Loucy (cell line): ENCODE measurements around the gene GRAMD4.

Experiments used
- H2AFZ ChIP-seq: fragments of 200-600 bp; sonication (generic); 2 replicates; pipeline ENCODE4 v1.6.0; 2016; ENCODE audit warnings: antibody characterized with exemption, mild to moderate bottlenecking, low read length, moderate library complexity
- H3F3A ChIP-seq: fragments of 200-600 bp; 2 replicates; pipeline ENCODE4 v1.6.0; 2016; ENCODE audit warnings: antibody characterized with exemption, low read depth, mild to moderate bottlenecking
- H3K27me3 ChIP-seq: fragments of 200-600 bp; sonication (generic); 2 replicates; pipeline ENCODE4 v1.6.1; 2014; ENCODE audit warnings: low read length, mild to moderate bottlenecking; ENCODE audit not compliant: insufficient read depth, poor library complexity, severe bottlenecking
- H3K36me3 ChIP-seq: fragments of 200-600 bp; sonication (generic); 2 replicates; pipeline ENCODE4 v1.6.1; 2016; ENCODE audit warnings: low read length; ENCODE audit not compliant: insufficient read depth
- H3K4me1 ChIP-seq: fragments of 200-600 bp; sonication (generic); 2 replicates; pipeline ENCODE4 v1.5.1; 2014; ENCODE audit warnings: low read length, mild to moderate bottlenecking; ENCODE audit not compliant: insufficient read depth, poor library complexity, severe bottlenecking
- H3K4me2 ChIP-seq: fragments of 200-600 bp; sonication (generic); 2 replicates; pipeline ENCODE4 v1.6.0; 2014; ENCODE audit warnings: antibody characterized with exemption, low read length, low read depth, mild to moderate bottlenecking; ENCODE audit not compliant: poor library complexity, severe bottlenecking
- H3K4me3 ChIP-seq: fragments of 200-600 bp; sonication (generic); 2 replicates; pipeline ENCODE4 v1.5.1; 2014; ENCODE audit warnings: low read length, mild to moderate bottlenecking, mixed read lengths; ENCODE audit not compliant: poor library complexity, severe bottlenecking
- H3K79me2 ChIP-seq: fragments of 200-600 bp; sonication (generic); 2 replicates; pipeline ENCODE4 v1.6.1; 2014; ENCODE audit warnings: low read length; ENCODE audit not compliant: insufficient read depth
- H3K9ac ChIP-seq: fragments of 200-600 bp; sonication (generic); 2 replicates; pipeline ENCODE4 v1.6.0; 2014; ENCODE audit warnings: mild to moderate bottlenecking, low read depth, low read length, moderate library complexity; ENCODE audit not compliant: poor library complexity, severe bottlenecking
- H3K9me2 ChIP-seq: fragments of 200-600 bp; sonication (generic); replicated peaks from 2 replicates; pipeline ENCODE4 v1.6.1; 2016; ENCODE audit warnings: low read depth, low read length, mixed read lengths
- H3K9me3 ChIP-seq: fragments of 200-600 bp; sonication (generic); 2 replicates; pipeline ENCODE4 v1.6.1; 2014; ENCODE audit warnings: mild to moderate bottlenecking, antibody characterized with exemption, low read length, low read depth; ENCODE audit not compliant: insufficient read depth
- H4K20me1 ChIP-seq: fragments of 200-600 bp; sonication (generic); 2 replicates; pipeline ENCODE4 v1.6.0; 2014; ENCODE audit warnings: antibody characterized with exemption, low read length, mild to moderate bottlenecking; ENCODE audit not compliant: insufficient read depth, poor library complexity, severe bottlenecking
- EZH2phosphoT487 ChIP-seq: fragments of 200-600 bp; IDR thresholded peaks from 2 replicates; pipeline ENCODE4 v1.6.1; 2018; ENCODE audit warnings: antibody characterized with exemption, mild to moderate bottlenecking, moderate library complexity, borderline replicate concordance
- TF ChIP-seq, protein P1 (sequence below): fragments of 200-600 bp; sonication (generic); conservative IDR thresholded peaks from 2 replicates; pipeline ENCODE4 v1.5.1; 2014; ENCODE audit warnings: mild to moderate bottlenecking, antibody characterized with exemption, low read length

The GRAMD4 gene

DNA sequence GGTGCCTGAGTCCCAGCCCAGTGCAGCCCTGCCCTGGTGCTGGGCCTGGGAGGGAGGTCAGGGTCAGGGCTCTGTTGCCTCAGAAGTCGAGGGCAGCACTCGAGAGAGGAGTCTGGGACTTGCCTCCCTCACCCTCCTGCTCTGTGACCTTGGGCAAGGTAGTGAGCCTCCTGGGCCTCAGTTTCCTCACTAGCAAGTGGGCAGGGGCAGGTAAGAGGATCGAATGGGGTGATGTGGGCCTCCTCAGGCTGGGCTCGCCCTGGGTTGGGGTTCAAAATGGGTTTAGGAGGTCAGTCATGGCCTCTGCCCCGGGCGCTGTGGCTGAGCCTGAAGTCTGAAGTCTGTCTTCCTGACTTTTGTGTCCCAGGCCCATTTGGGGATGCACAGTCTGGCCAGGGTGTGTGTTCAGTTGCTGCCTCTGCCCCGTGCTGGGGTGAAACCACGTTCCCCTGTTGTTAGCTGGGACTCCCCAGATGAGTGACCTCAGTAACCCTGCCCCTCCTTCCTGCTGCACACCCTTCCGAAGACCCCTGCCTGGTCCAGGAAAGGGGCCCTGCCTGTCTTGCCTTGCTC, 41.8 kb upstream of the GRAMD4 start:
- H4K20me1 ChIP-seq = peaks cover 13% of the 10 kb centered on the region
- H3K9me3 ChIP-seq = no peaks in the 10 kb centered on the region
- H3K4me2 ChIP-seq = peak overlapping the region; percentile 95
- peaks cover 40% of the 10 kb centered on the region for H3K79me2 ChIP-seq
- peaks cover 55% of the 10 kb centered on the region for H3K4me1 ChIP-seq
- no peaks in the 10 kb centered on the region for H3F3A ChIP-seq
- no peaks in the 10 kb centered on the region for H3K27me3 ChIP-seq
- peak overlapping the region; percentile 84 for H3K4me3 ChIP-seq
- peak overlapping the region; percentile 71 for H3K9ac ChIP-seq
- H3K36me3 ChIP-seq = no peaks in the 10 kb centered on the region
- H2AFZ ChIP-seq = no peak overlapping the region
- no peaks in the 10 kb centered on the region for H3K9me2 ChIP-seq
- no peak for TF ChIP-seq EZH2phosphoT487
- TF ChIP-seq, protein P1, sequence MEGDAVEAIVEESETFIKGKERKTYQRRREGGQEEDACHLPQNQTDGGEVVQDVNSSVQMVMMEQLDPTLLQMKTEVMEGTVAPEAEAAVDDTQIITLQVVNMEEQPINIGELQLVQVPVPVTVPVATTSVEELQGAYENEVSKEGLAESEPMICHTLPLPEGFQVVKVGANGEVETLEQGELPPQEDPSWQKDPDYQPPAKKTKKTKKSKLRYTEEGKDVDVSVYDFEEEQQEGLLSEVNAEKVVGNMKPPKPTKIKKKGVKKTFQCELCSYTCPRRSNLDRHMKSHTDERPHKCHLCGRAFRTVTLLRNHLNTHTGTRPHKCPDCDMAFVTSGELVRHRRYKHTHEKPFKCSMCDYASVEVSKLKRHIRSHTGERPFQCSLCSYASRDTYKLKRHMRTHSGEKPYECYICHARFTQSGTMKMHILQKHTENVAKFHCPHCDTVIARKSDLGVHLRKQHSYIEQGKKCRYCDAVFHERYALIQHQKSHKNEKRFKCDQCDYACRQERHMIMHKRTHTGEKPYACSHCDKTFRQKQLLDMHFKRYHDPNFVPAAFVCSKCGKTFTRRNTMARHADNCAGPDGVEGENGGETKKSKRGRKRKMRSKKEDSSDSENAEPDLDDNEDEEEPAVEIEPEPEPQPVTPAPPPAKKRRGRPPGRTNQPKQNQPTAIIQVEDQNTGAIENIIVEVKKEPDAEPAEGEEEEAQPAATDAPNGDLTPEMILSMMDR = no peak

DNA sequence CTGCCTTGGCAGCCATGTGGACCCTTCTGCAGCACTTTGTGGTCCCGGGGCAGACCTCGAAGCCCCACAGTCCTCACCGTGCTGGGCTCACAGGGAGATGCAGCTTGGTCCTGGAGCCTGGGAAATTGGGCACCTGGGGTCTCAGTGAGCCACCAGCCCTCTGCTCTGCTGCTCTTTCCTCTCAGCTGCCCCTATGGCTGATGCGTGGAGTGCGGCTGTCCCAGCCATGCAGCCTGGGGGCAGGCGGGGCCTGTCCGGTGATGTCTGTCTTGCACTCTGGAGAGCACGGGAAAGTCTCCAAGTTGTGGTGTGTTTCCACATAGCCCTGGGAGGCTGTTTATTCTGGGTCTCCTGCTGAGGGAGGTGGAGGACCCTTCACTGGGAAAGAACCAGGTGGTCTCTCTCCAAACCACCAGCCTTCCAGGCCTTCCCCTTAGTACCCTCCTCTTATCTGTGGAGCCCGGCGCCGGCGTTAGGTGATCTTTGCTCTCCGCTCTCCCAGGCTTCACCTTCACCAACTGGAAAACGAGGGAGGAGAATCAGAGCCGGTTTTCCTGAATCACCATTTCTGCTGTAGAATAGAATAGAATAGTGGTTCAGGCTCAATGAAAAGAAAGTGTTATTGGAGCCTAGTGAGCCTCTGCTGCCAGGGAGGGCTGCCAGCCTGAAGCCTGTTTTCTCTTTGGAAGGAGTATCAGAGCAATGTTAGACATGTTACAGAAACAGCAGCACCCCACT, 41.2 kb upstream of the GRAMD4 start:
- TF ChIP-seq, protein P1 = no peak
- no peak for TF ChIP-seq EZH2phosphoT487

DNA sequence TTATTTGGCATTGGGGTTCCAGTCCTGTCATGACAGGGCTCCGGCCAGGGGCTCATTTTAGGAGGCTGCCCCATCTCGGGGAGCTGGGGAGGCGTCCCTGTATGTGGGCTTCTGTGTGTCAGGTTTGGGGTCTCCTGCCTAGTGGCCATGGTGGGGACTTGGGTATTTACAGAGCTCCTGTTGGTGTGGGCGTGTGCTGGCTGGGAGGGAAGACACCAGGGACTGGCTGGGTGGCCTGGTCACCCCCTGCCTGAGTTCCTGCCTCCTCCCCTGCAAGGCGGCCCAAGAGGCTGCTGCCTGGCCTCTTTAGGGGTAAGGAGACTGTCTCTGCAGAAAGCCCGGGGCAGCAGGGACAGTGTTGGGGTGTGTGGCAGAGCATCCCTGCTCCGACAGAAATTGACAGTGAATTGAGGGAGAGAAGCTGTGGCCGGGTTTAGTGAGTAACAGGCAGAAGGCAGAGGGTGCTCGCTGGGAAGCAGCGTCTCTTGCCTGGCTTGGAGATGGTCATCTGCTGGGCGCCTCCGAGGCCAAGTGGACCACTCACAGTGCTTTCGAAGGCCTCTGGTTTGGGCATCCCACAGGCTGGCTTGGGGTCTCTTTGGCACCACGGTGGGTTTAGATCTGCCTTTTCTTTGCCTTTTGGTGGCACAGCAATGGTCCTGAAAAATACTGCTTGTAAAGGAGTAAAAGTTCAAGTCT, 40.3 kb upstream of the GRAMD4 start:
- Histone ChIP-seq H3K9me3 (no peaks in the 10 kb centered on the region), H3K4me2 (peak overlapping the region; percentile 95), H3K79me2 (peaks cover 51% of the 10 kb centered on the region), H3K27me3 (no peaks in the 10 kb centered on the region), H3K9me2 (no peaks in the 10 kb centered on the region), H3K4me1 (peaks cover 52% of the 10 kb centered on the region), H3F3A (no peaks in the 10 kb centered on the region), H3K9ac (peak overlapping the region; percentile 57), H4K20me1 (peaks cover 13% of the 10 kb centered on the region), H3K36me3 (no peaks in the 10 kb centered on the region), H2AFZ (no peak overlapping the region), H3K4me3 (peak overlapping the region; percentile 35)
- TF ChIP-seq, protein P1 = no peak
- TF ChIP-seq EZH2phosphoT487 = no peak

More for the DNA sequence above, 41.2 kb upstream of the GRAMD4 start:
- Histone ChIP-seq H3K9me2 (no peaks in the 10 kb centered on the region), H3K4me3 (peak overlapping the region; percentile 84), H3F3A (no peaks in the 10 kb centered on the region), H3K4me2 (peak overlapping the region; percentile 95), H3K9ac (peak overlapping the region; percentile 71), H3K36me3 (no peaks in the 10 kb centered on the region), H3K4me1 (peaks cover 55% of the 10 kb centered on the region), H2AFZ (no peak overlapping the region), H3K27me3 (no peaks in the 10 kb centered on the region), H3K9me3 (no peaks in the 10 kb centered on the region), H3K79me2 (peaks cover 46% of the 10 kb centered on the region), H4K20me1 (peaks cover 13% of the 10 kb centered on the region)
